GM23338 (cell line): Measurements from ENCODE around the gene ST3GAL2. TPM values are rescaled to one million over a fixed set of nuclear protein-coding genes. Genes with fewer than 3 reads are reported as not detected.

Source experiments
- ATAC-seq: fragments of 200-7000 bp; cut with Tn5 transposase; 3 replicates; pipeline ENCODE4 v1.9.1; 2020
- DNase-seq: peaks from one replicate; pipeline ENCODE4 v3.0.0-alpha.2; 2015; ENCODE audit warnings: low spot score
- H2AFZ ChIP-seq: fragments of 200-600 bp; sonication (generic); 2 replicates; pipeline ENCODE4 v1.8.0; 2016; ENCODE audit warnings: antibody characterized with exemption, mild to moderate bottlenecking, moderate library complexity
- H3F3A ChIP-seq: fragments of 200-600 bp; sonication (generic); replicated peaks from 2 replicates; pipeline ENCODE4 v1.8.0; 2017; ENCODE audit warnings: antibody characterized with exemption, mixed run types, low read depth
- H3K27ac ChIP-seq: fragments of 200-600 bp; sonication (generic); 2 replicates; pipeline ENCODE4 v1.6.1; 2016; ENCODE audit warnings: low read depth
- H3K27me3 ChIP-seq: fragments of 200-600 bp; sonication (generic); 2 replicates; pipeline ENCODE4 v1.8.0; 2016; ENCODE audit warnings: mild to moderate bottlenecking, mixed run types, moderate library complexity; ENCODE audit not compliant: insufficient read depth
- H3K36me3 ChIP-seq: fragments of 200-600 bp; sonication (generic); 2 replicates; pipeline ENCODE4 v1.8.0; 2016; ENCODE audit warnings: mild to moderate bottlenecking; ENCODE audit not compliant: insufficient read depth
- H3K4me1 ChIP-seq: fragments of 200-600 bp; sonication (generic); 2 replicates; pipeline ENCODE4 v1.8.0; 2016; ENCODE audit warnings: mild to moderate bottlenecking, moderate library complexity; ENCODE audit not compliant: insufficient read depth
- H3K4me2 ChIP-seq: fragments of 200-600 bp; sonication (generic); 2 replicates; pipeline ENCODE4 v1.7.1; 2017; ENCODE audit warnings: mixed run types
- H3K4me3 ChIP-seq: fragments of 200-600 bp; sonication (generic); 2 replicates; pipeline ENCODE4 v1.6.1; 2016; ENCODE audit warnings: mixed run types
- H3K79me2 ChIP-seq: fragments of 200-600 bp; sonication (generic); replicated peaks from 2 replicates; pipeline ENCODE4 v1.8.0; 2017; ENCODE audit warnings: mild to moderate bottlenecking; ENCODE audit not compliant: insufficient read depth
- H3K9me2 ChIP-seq: fragments of 200-600 bp; sonication (generic); 2 replicates; pipeline ENCODE4 v1.8.0; 2017; ENCODE audit not compliant: insufficient read depth
- H4K20me1 ChIP-seq: fragments of 200-600 bp; sonication (generic); replicated peaks from 2 replicates; pipeline ENCODE4 v1.8.0; 2017; ENCODE audit warnings: mild to moderate bottlenecking; ENCODE audit not compliant: insufficient read depth
- H3K27ac Mint-ChIP-seq: 2 replicates; pipeline ENCODE4 v1.8.0; 2020; ENCODE audit warnings: inconsistent platforms, mild to moderate bottlenecking, moderate library complexity, mixed read lengths
- H3K27me3 Mint-ChIP-seq: 3 replicates; pipeline ENCODE4 v1.8.0; 2022; ENCODE audit warnings: low read depth, mild to moderate bottlenecking, moderate library complexity, mixed read lengths, inconsistent platforms; ENCODE audit not compliant: insufficient read depth, poor library complexity
- H3K36me3 Mint-ChIP-seq: 3 replicates; pipeline ENCODE4 v1.8.0; 2021; ENCODE audit warnings: low read depth, mild to moderate bottlenecking, inconsistent platforms, moderate library complexity, mixed read lengths
- H3K4me1 Mint-ChIP-seq: 3 replicates; pipeline ENCODE4 v1.8.0; 2020; ENCODE audit warnings: mild to moderate bottlenecking, inconsistent platforms, mixed read lengths
- H3K4me3 Mint-ChIP-seq: 3 replicates; pipeline ENCODE4 v1.8.0; 2021; ENCODE audit warnings: moderate library complexity, mild to moderate bottlenecking, inconsistent platforms, mixed read lengths
- H3K9me3 Mint-ChIP-seq: 3 replicates; pipeline ENCODE4 v1.8.0; 2020; ENCODE audit warnings: moderate library complexity, mild to moderate bottlenecking, inconsistent platforms, mixed read lengths
- CREB1 ChIP-seq: fragments of 250-450 bp; sonication (Bioruptor Pico); IDR thresholded peaks from 2 replicates; pipeline ENCODE4 v1.5.0; 2020; ENCODE audit warnings: low read depth, mild to moderate bottlenecking, moderate library complexity
- EZH2 ChIP-seq: fragments of 200-600 bp; sonication (generic); IDR thresholded peaks from one replicate; pipeline ENCODE4 v1.8.0; 2017; ENCODE audit warnings: antibody characterized with exemption, mild to moderate bottlenecking, low read depth; ENCODE audit not compliant: unreplicated experiment
- EZH2phosphoT487 ChIP-seq: fragments of 200-600 bp; sonication (generic); IDR thresholded peaks from one replicate; pipeline ENCODE4 v1.8.1; 2018; ENCODE audit warnings: antibody characterized with exemption; ENCODE audit not compliant: unreplicated experiment
- JUNB ChIP-seq: IDR thresholded peaks from one replicate; pipeline ENCODE4 v1.6.1; 2016; ENCODE audit warnings: antibody characterized with exemption; ENCODE audit not compliant: unreplicated experiment
- NANOG ChIP-seq: IDR thresholded peaks from 2 replicates; pipeline ENCODE4 v1.6.1; 2016; ENCODE audit warnings: antibody characterized with exemption, borderline replicate concordance
- POLR2AphosphoS5 ChIP-seq: IDR thresholded peaks from 2 replicates; pipeline ENCODE4 v1.6.1; 2016; ENCODE audit warnings: antibody characterized with exemption, low read depth
- STAT1 ChIP-seq: IDR thresholded peaks from one replicate; pipeline ENCODE4 v1.6.1; 2016; ENCODE audit warnings: antibody characterized with exemption; ENCODE audit not compliant: unreplicated experiment
- ZNF114 ChIP-seq: fragments of 250-450 bp; sonication (Bioruptor Pico); IDR thresholded peaks from 2 replicates; pipeline ENCODE4 v1.5.0; 2020; ENCODE audit warnings: mild to moderate bottlenecking, moderate library complexity
- ZNF331 ChIP-seq: fragments of 250-450 bp; sonication (Bioruptor Pico); IDR thresholded peaks from 2 replicates; pipeline ENCODE4 v1.5.0; 2020; ENCODE audit warnings: low read depth, mild to moderate bottlenecking, moderate library complexity
- ZNF462 ChIP-seq: fragments of 250-450 bp; sonication (Bioruptor Pico); IDR thresholded peaks from 2 replicates; pipeline ENCODE4 v1.5.0; 2020; ENCODE audit warnings: mild to moderate bottlenecking, moderate library complexity
- polyA plus RNA-seq: library from polyadenylated mRNA; unstranded; fragments of >200 nt; fragmentation: Nextera tagmentation; extraction: Ambion mirVana; gene quantifications from 2 replicates; pipeline ENCODE4 v1.2.1, GENCODE V29; 2016
- total RNA-seq: library from RNA; depleted of rRNA; stranded (reverse); fragments of >200 nt; shearing (Covaris generic); gene quantifications from 2 replicates; pipeline ENCODE4 v1.2.3, GENCODE V29; 2014
- TF ChIP-seq, protein P1 (sequence below), 2 experiments: fragments of 200-600 bp in 1 of 2; sonication (generic) in 1 of 2; conservative IDR thresholded peaks; 2 replicates each; pipeline versions ENCODE4 v1.5.1 to v1.6.1; 2016 to 2017; ENCODE audit warnings: antibody characterized with exemption in 2 of 2, low read depth in 2 of 2, mild to moderate bottlenecking in 2 of 2, moderate library complexity in 1 of 2
- TF ChIP-seq, protein P2 (sequence below): IDR thresholded peaks from 2 replicates; pipeline ENCODE4 v1.6.1; 2016; ENCODE audit warnings: antibody characterized with exemption
- TF ChIP-seq, protein P3 (sequence below): IDR thresholded peaks from one replicate; pipeline ENCODE4 v1.6.1; 2018; ENCODE audit warnings: antibody characterized with exemption; ENCODE audit not compliant: unreplicated experiment

The ST3GAL2 gene
- total and polyA plus RNA-seq, 2 experiments from 2014 or later, result 12.3 to 39.8 TPM

- H3K4me1 Mint-ChIP-seq, result peaks cover 4% of the 10 kb centered on the region; the same call in 2 of the 3 replicates
- TF ChIP-seq NANOG (no peak), POLR2AphosphoS5 (no peak), EZH2phosphoT487 (no peak), JUNB (no peak), CREB1 (CRISPR knock-in tag) (no peak), ZNF114 (no peak), EZH2 (no peak), ZNF331 (no peak), ZNF462 (CRISPR knock-in tag) (no peak), STAT1 (no peak)
- TF ChIP-seq, protein P1, sequence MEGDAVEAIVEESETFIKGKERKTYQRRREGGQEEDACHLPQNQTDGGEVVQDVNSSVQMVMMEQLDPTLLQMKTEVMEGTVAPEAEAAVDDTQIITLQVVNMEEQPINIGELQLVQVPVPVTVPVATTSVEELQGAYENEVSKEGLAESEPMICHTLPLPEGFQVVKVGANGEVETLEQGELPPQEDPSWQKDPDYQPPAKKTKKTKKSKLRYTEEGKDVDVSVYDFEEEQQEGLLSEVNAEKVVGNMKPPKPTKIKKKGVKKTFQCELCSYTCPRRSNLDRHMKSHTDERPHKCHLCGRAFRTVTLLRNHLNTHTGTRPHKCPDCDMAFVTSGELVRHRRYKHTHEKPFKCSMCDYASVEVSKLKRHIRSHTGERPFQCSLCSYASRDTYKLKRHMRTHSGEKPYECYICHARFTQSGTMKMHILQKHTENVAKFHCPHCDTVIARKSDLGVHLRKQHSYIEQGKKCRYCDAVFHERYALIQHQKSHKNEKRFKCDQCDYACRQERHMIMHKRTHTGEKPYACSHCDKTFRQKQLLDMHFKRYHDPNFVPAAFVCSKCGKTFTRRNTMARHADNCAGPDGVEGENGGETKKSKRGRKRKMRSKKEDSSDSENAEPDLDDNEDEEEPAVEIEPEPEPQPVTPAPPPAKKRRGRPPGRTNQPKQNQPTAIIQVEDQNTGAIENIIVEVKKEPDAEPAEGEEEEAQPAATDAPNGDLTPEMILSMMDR (conservative IDR thresholded peaks at IDR 0.05; ENCODE audit: low read depth in 2 of 2), result no peak
- TF ChIP-seq, protein P2, sequence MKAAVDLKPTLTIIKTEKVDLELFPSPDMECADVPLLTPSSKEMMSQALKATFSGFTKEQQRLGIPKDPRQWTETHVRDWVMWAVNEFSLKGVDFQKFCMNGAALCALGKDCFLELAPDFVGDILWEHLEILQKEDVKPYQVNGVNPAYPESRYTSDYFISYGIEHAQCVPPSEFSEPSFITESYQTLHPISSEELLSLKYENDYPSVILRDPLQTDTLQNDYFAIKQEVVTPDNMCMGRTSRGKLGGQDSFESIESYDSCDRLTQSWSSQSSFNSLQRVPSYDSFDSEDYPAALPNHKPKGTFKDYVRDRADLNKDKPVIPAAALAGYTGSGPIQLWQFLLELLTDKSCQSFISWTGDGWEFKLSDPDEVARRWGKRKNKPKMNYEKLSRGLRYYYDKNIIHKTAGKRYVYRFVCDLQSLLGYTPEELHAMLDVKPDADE, result no peak
- TF ChIP-seq, protein P3, sequence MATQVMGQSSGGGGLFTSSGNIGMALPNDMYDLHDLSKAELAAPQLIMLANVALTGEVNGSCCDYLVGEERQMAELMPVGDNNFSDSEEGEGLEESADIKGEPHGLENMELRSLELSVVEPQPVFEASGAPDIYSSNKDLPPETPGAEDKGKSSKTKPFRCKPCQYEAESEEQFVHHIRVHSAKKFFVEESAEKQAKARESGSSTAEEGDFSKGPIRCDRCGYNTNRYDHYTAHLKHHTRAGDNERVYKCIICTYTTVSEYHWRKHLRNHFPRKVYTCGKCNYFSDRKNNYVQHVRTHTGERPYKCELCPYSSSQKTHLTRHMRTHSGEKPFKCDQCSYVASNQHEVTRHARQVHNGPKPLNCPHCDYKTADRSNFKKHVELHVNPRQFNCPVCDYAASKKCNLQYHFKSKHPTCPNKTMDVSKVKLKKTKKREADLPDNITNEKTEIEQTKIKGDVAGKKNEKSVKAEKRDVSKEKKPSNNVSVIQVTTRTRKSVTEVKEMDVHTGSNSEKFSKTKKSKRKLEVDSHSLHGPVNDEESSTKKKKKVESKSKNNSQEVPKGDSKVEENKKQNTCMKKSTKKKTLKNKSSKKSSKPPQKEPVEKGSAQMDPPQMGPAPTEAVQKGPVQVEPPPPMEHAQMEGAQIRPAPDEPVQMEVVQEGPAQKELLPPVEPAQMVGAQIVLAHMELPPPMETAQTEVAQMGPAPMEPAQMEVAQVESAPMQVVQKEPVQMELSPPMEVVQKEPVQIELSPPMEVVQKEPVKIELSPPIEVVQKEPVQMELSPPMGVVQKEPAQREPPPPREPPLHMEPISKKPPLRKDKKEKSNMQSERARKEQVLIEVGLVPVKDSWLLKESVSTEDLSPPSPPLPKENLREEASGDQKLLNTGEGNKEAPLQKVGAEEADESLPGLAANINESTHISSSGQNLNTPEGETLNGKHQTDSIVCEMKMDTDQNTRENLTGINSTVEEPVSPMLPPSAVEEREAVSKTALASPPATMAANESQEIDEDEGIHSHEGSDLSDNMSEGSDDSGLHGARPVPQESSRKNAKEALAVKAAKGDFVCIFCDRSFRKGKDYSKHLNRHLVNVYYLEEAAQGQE, result no peak
- Histone ChIP-seq H3K4me1 (no peaks in the 10 kb centered on the region), H3K27me3 (no peaks in the 10 kb centered on the region), H3F3A (no peaks in the 10 kb centered on the region), H3K27ac (no peak overlapping the region), H3K36me3 (no peaks in the 10 kb centered on the region), H3K4me3 (no peak overlapping the region), H4K20me1 (no peaks in the 10 kb centered on the region), H3K79me2 (no peaks in the 10 kb centered on the region), H2AFZ (no peak overlapping the region), H3K9me2 (no peaks in the 10 kb centered on the region), H3K4me2 (no peak overlapping the region)
- no peaks in the 10 kb centered on the region for H3K9me3 Mint-ChIP-seq
- H3K36me3 Mint-ChIP-seq, result no peaks in the 10 kb centered on the region; the same call in 2 of the 3 replicates
- ATAC-seq (no peak), DNase-seq (no peak)
- peaks cover 4% of the 10 kb centered on the region for H3K27me3 Mint-ChIP-seq
- H3K27ac Mint-ChIP-seq, result no peak overlapping the region
- no peak overlapping the region for H3K4me3 Mint-ChIP-seq
Observed at GRCh38 chr16:70468776-70469525, 30.1 kb upstream of the ST3GAL2 start.
